Measurements from ENCODE around the gene CFAP77.

CFAP77 gene

DNA sequence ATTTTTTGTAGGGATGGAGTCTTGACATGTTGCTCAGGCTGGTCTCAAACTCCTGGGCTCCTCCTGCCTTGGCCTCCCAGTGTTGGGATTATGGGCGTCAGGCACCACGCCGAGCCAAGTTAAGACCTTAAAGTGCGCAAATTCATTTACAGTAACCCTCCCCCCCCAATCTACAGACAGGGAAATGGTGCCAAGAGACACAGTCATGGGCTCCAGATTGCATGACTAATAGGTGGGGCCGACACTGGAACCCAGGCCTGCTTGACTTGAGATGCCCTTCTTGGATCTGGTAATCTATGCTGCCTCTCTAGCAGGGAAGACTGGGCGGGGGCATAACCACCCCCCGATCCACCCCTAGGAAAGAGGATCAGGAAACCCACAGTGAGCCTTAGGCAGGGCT is 22.9 kb upstream of the CFAP77 start:
- in situ Hi-C loops (cut with HindIII; ENCODE audit: low sequenced_read_pairs): no loop called here
- DNase-seq (ENCODE audit: low read depth): no peak
- no peak for TF ChIP-seq CTCF (IDR thresholded peaks at IDR 0.05; ENCODE audit: low read depth, low read length, missing control alignments)
- no peak overlapping the region for H3K4me3 ChIP-seq (ENCODE audit: low read depth, low read length)

DNA sequence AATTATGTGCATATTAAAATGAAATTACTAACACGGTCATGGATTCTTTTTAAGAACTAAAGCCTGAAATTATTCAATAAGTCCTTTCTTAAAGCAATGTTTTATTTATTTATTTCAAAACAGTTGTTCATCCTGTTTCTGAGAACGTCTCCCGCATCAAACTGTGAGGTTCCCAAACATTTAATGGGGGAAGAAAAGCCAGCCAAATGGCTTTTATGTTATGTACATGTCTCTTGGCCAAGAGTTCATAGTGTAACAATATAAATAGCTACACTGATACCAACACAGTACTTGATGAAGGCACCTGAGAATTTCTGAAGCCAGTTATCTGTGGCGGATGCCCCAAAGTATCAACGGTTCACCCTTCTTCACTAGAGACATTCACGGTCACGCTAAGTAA is 19.0 kb upstream of the CFAP77 start:
- no peak for DNase-seq (ENCODE audit: low read depth)
- no peak for TF ChIP-seq CTCF (IDR thresholded peaks at IDR 0.05; ENCODE audit: low read depth, low read length, missing control alignments)
- no peak overlapping the region for H3K4me3 ChIP-seq (ENCODE audit: low read depth, low read length)
- in situ Hi-C loops (cut with HindIII; ENCODE audit: low sequenced_read_pairs): no loop called here

DNA sequence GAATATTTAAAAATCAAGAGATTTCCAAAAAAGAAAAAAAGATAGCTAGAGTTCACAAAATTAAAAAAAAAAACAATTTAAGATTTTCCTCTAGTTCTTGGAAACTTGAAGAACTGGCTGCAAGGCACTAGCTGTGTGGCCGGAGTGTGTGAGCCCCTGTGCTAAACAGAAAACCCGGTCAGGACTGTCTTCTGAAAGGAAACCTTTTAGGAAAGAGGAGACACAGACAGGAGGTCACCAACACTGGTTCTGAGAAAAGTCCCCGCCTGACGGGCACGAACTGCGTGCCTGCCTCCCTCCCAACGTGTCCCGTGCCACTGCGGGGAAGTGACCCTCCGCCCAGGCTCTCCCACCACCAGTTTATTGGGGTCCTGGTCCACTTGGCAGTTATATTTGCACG is 18.6 kb upstream of the CFAP77 start:
- H3K4me3 ChIP-seq (ENCODE audit: low read depth, low read length): no peak overlapping the region
- TF ChIP-seq CTCF (IDR thresholded peaks at IDR 0.05; ENCODE audit: low read depth, low read length, missing control alignments): no peak
- in situ Hi-C loops (cut with HindIII; ENCODE audit: low sequenced_read_pairs): no loop called here
- DNase-seq (ENCODE audit: low read depth): no peak

GRCh38 chr9:132395560-132395959 is 14.5 kb upstream of the CFAP77 start:
- no peak for DNase-seq (ENCODE audit: low read depth)
- H3K4me3 ChIP-seq (ENCODE audit: low read depth, low read length): no peak overlapping the region
- no peak for TF ChIP-seq CTCF (IDR thresholded peaks at IDR 0.05; ENCODE audit: low read depth, low read length, missing control alignments)
- in situ Hi-C loops (cut with HindIII; ENCODE audit: low sequenced_read_pairs): no loop called here

DNA sequence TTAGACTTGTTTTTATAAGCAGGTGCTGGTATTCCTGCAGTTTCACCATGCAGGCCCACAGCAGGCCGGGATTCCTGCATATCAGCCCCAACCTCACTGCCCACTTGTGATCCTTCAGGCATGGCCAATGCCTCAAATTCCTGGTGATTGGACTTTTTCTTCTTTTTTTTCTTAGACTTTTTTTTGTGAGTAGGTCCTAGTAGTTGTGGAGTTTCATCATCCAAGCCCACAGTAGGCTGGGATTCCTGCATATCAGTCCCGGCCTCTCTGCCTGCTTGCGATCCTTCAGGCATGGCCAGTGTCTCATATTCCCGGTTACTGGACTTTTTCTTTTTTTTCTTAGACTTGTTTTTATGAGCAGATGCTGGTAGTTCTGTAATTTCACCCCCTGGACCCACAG is 8.2 kb upstream of the CFAP77 start:
- DNase-seq (ENCODE audit: low read depth): no peak
- in situ Hi-C loops (cut with HindIII; ENCODE audit: low sequenced_read_pairs): no loop called here
- TF ChIP-seq CTCF (IDR thresholded peaks at IDR 0.05; ENCODE audit: low read depth, low read length, missing control alignments): no peak
- H3K4me3 ChIP-seq (ENCODE audit: low read depth, low read length): no peak overlapping the region

DNA sequence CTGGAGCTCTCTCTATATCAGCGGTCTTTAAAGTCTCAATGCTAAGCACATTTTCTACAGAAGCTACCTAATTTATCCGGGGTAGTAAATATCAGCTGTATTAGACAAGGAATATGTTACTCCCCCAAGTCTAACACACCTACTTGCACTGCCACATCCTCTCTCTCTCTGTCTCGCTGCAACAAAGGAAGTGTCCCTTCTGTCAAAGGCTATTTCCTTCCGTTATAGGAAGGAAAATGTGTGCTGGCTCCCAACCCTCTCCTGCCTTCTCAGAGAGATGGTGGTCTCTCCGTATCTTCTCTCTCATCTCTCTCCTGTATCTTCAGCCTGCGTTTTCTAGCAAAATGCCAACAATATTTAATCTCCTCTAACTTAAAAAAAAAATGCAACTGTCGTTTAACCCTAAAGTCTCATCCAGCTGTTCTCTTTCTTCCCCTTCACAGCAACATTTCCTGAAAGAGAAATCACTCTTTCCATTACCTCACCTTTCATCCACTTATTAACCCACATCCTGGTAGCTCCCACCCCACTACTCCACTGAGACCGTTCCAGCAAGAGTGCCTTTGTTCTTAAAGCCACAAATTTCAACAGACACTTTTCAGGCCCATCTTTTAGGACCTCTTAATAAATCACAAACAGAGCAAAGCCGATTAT is 5.7 kb upstream of the CFAP77 start:
- TF ChIP-seq CTCF (IDR thresholded peaks at IDR 0.05; ENCODE audit: low read depth, low read length, missing control alignments): no peak
- DNase-seq (ENCODE audit: low read depth): no peak
- in situ Hi-C loops (cut with HindIII; ENCODE audit: low sequenced_read_pairs): no loop called here
- H3K4me3 ChIP-seq (ENCODE audit: low read depth, low read length): no peak overlapping the region

Measured in astrocyte of the cerebellum (primary cell).